HepG2 (cell line): Measurements from ENCODE around the gene PTAR1. TPM values are rescaled to one million over a fixed set of nuclear protein-coding genes. Genes with fewer than 3 reads are reported as not detected.

Source experiments
- ATAC-seq: fragments of 200-7000 bp; cut with Tn5 transposase; 3 replicates; pipeline ENCODE4 v1.9.1; 2020; ENCODE audit warnings: mild to moderate bottlenecking, moderate library complexity
- BruUV-seq: library from RNA; stranded (reverse); fragments of 400-500 nt; replicated peaks from 2 replicates; lab custom pipeline; 2021; lab: Mats Ljungman, UMichigan
- CTCF ChIA-PET: fragments of 300-600 bp; formaldehyde crosslinking; extraction: SDS; loops from one replicate; lab custom pipeline; 2021; ENCODE audit warnings: low total read pairs, inconsistent platforms, low intra/inter-chr PET ratio; lab: Yijun Ruan, JAX
- POLR2A ChIA-PET: fragments of 350-600 bp; sonication (Branson Sonifier 250); formaldehyde crosslinking; loops from one replicate; lab custom pipeline; 2020; ENCODE audit warnings: antibody characterized with exemption, inconsistent platforms; lab: Yijun Ruan, JAX
- DNase-seq: peaks from one replicate; pipeline ENCODE4 v3.0.0-alpha.2; 2015; ENCODE audit warnings: low spot score
- FAIRE-seq: peaks from 3 replicates; lab custom pipeline; 2011; peaks lifted over from hg19 to GRCh38; lab: Jason Lieb, UNC
- H2AFZ ChIP-seq: one replicate; pipeline ENCODE4 v1.6.1; 2011; ENCODE audit warnings: low read length, inconsistent platforms
- H3K27ac ChIP-seq: fragments of 300-600 bp; 3 replicates; pipeline ENCODE4 v1.8.0; 2011; ENCODE audit warnings: mixed run types, mild to moderate bottlenecking, mixed read lengths, low read length, inconsistent platforms; ENCODE audit not compliant: insufficient read depth; ENCODE audit errors: extremely low read length
- H3K27me3 ChIP-seq, 2 experiments: fragments of 200-600 bp in 1 of 2; 2 replicates in 1 of 2; 3 replicates in 1 of 2; pipeline versions ENCODE4 v1.6.0 to v1.8.0; 2011; ENCODE audit warnings: low read length in 2 of 2, mild to moderate bottlenecking in 2 of 2, moderate library complexity in 2 of 2, inconsistent platforms in 1 of 2; ENCODE audit not compliant: insufficient read depth in 2 of 2, control insufficient read depth in 1 of 2
- H3K36me3 ChIP-seq, 2 experiments: fragments of 200-600 bp in 1 of 2; replicated peaks in 1 of 2; 2 replicates in 1 of 2; 3 replicates in 1 of 2; pipeline versions ENCODE4 v1.5.1 to v1.8.0; 2011; ENCODE audit warnings: low read length in 2 of 2, inconsistent platforms in 1 of 2; ENCODE audit not compliant: insufficient read depth in 2 of 2, control insufficient read depth in 1 of 2
- H3K4me1 ChIP-seq: 2 replicates; pipeline ENCODE4 v1.5.1; 2012; ENCODE audit warnings: low read length, inconsistent platforms; ENCODE audit not compliant: insufficient read depth
- H3K4me2 ChIP-seq: 2 replicates; pipeline ENCODE4 v1.6.0; 2011; ENCODE audit warnings: low read depth, low read length, inconsistent platforms
- H3K4me3 ChIP-seq, 3 experiments: fragments of 200-600 bp in 1 of 3; sonication (generic), shearing (Covaris generic) in 1 of 3; replicated peaks in 1 of 3; 2 replicates each; pipeline ENCODE4 v1.5.1; 2011 to 2016; ENCODE audit warnings: low read length in 3 of 3, inconsistent platforms in 2 of 3, low read depth in 2 of 3, mild to moderate bottlenecking in 2 of 3, control low read depth in 1 of 3, mixed read lengths in 1 of 3; ENCODE audit not compliant: insufficient read depth in 1 of 3
- H3K79me2 ChIP-seq: one replicate; pipeline ENCODE4 v1.6.1; 2011; ENCODE audit warnings: low read length, inconsistent platforms; ENCODE audit not compliant: insufficient read depth
- H3K9ac ChIP-seq: 2 replicates; pipeline ENCODE4 v1.6.0; 2011; ENCODE audit warnings: mild to moderate bottlenecking, low read depth, low read length, inconsistent platforms; ENCODE audit not compliant: insufficient read depth
- H3K9me3 ChIP-seq: 2 replicates; pipeline ENCODE4 v1.5.1; 2012; ENCODE audit warnings: mild to moderate bottlenecking, low read length
- H4K20me1 ChIP-seq: 2 replicates; pipeline ENCODE4 v1.6.0; 2011; ENCODE audit warnings: inconsistent platforms, mild to moderate bottlenecking, low read length, moderate library complexity; ENCODE audit not compliant: insufficient read depth
- MAFF ChIP-seq: IDR thresholded peaks from 2 replicates; pipeline ENCODE4 v1.6.1; 2011; ENCODE audit warnings: low read depth, low read length, improper control_type of control experiment
- MAFK ChIP-seq, 2 experiments: IDR thresholded peaks in 1 of 2; conservative IDR thresholded peaks in 1 of 2; 2 replicates each; pipeline ENCODE4 v1.6.1; 2011; ENCODE audit warnings: improper control_type of control experiment in 2 of 2, low read length in 2 of 2
- NFE2 ChIP-seq: sonication (generic); formaldehyde crosslinking; IDR thresholded peaks from 2 replicates; pipeline ENCODE4 v1.4.0; 2020; ENCODE audit warnings: missing genetic modification reagents
- NFE2L2 ChIP-seq: fragments of 150-350 bp; IDR thresholded peaks from 2 replicates; pipeline ENCODE4 v1.6.1; 2014; ENCODE audit warnings: low read length
- RAD51 ChIP-seq: fragments of 450-650 bp; IDR thresholded peaks from 2 replicates; pipeline ENCODE4 v1.6.1; 2016; ENCODE audit warnings: borderline replicate concordance
- ZFAT ChIP-seq: sonication (generic); formaldehyde crosslinking; conservative IDR thresholded peaks from 2 replicates; pipeline ENCODE4 v1.8.1; 2023; ENCODE audit warnings: missing genetic modification reagents, inconsistent platforms
- ZFP90 ChIP-seq: sonication (generic); formaldehyde crosslinking; IDR thresholded peaks from 2 replicates; pipeline ENCODE4 v1.8.0; 2022; ENCODE audit warnings: missing genetic modification reagents, mild to moderate bottlenecking, inconsistent platforms, borderline replicate concordance
- ZNF614 ChIP-seq: IDR thresholded peaks from 2 replicates; pipeline ENCODE4 v1.6.1; 2018; ENCODE audit warnings: missing biosample characterization, missing genetic modification reagents, inconsistent platforms, borderline replicate concordance
- whole genome bisulfite sequencing: methylation state at CpG from one replicate; pipeline ENCODE4 v1.1.6; 2017; ENCODE audit warnings: low lambda C conversion rate; 5-methylcytosine and 5-hydroxymethylcytosine counted together
- in situ Hi-C: cut with HindIII; loops from 2 replicates; pipeline ENCODE4 v1.10.0; 2017; ENCODE audit warnings: low pct_unique_long_range_greater_than_20kb; ENCODE audit not compliant: extremely low pct_ligation_motif_present
- intact Hi-C: fragments of 100-400 bp; cut with micrococcal nuclease; formaldehyde crosslinking; loops from one replicate; pipeline ENCODE4 v1.10.0; 2022; ENCODE audit not compliant: unreplicated experiment
- polyA plus RNA-seq, 8 experiments: library from polyadenylated mRNA; depleted of rRNA in 3 of 8; stranded (reverse) in 7 of 8; unstranded in 1 of 8; fragments of >200 nt; fragmentation: Illumina TruSeq in 4 of 8; extraction: Trizol in 4 of 8; gene quantifications; 2 replicates each; pipeline versions ENCODE4 v1.2.1 to v1.2.3, GENCODE V29; 2011 to 2016; ENCODE audit warnings: low read depth in 4 of 8, missing spikeins in 1 of 8, mixed read lengths in 1 of 8; ENCODE audit not compliant: insufficient read depth in 1 of 8
- total RNA-seq, 5 experiments: library from RNA; depleted of rRNA; stranded (reverse); fragments of >200 nt; fragmentation: Illumina TruSeq; extraction: Trizol; gene quantifications; 2 replicates each; pipeline ENCODE4 v1.2.3, GENCODE V29; 2016; ENCODE audit warnings: low read depth in 1 of 5
- TF ChIP-seq, protein P1 (sequence below): sonication (generic); formaldehyde crosslinking; IDR thresholded peaks from 2 replicates; pipeline ENCODE4 v1.5.1; 2020; ENCODE audit warnings: mild to moderate bottlenecking, missing genetic modification reagents, borderline replicate concordance

PTAR1 gene
- total and polyA plus RNA-seq, 2 of the 13 experiments (the other 11 are each of a cell fraction or from before 2014, with no cell fraction given) = 26.5 to 42.1 TPM

DNA sequence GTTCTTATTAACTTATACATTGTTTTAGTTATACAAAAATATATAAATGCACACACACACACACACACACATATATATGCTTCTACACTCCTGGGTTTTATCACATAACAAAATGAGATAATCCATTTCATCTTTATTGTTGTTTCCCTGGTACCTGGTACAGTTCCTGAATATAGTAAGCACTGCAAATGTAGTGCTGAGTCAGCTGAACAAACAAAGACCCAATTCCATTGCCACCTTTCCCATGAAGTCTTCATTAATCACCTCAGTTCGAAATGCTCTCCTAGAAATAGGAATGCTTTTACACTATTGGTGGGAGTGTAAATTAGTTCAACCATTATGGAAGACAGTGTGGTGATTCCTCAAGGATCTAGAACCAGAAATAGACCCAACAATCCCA lies 13.4 kb upstream of the PTAR1 start:
- WGBS = 0% methylated on average over 1 of the region's 1 CpG
- no peaks in the 10 kb centered on the region for H3K36me3 ChIP-seq
- FAIRE-seq = no peak
- no peak overlapping the region for H3K4me2 ChIP-seq
- H2AFZ ChIP-seq = no peak overlapping the region
- 0 out of 2 replicates have a peak, but pooled peaks cover 8% of the 10 kb centered on the region for H3K4me1 ChIP-seq
- no peak overlapping the region for H3K4me3 ChIP-seq
- ChIA-PET POLR2A (no interaction called here), CTCF (no interaction called here)
- no peak overlapping the region for H3K27ac ChIP-seq
- intact Hi-C loops = no loop called here
- H3K27me3 ChIP-seq = no peaks in the 10 kb centered on the region
- no peak for ATAC-seq
- H3K9me3 ChIP-seq = no peaks in the 10 kb centered on the region
- H3K79me2 ChIP-seq = no peaks in the 10 kb centered on the region
- BruUV-seq = no TSS peak
- TF ChIP-seq, protein P1, sequence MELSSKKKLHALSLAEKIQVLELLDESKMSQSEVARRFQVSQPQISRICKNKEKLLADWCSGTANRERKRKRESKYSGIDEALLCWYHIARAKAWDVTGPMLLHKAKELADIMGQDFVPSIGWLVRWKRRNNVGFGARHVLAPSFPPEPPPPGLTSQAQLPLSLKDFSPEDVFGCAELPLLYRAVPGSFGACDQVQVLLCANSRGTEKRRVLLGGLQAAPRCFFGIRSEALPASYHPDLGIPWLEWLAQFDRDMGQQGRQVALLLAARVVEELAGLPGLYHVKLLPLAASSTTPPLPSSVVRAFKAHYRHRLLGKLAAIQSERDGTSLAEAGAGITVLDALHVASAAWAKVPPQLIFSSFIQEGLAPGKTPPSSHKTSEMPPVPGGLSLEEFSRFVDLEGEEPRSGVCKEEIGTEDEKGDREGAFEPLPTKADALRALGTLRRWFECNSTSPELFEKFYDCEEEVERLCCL (CRISPR knock-in tag) = no peak
- no peak for TF ChIP-seq ZFAT (CRISPR knock-in tag)
- TF ChIP-seq RAD51 = no peak
- peak; percentile 78 to 90 for TF ChIP-seq MAFK (conservative IDR thresholded peaks at IDR 0.05 in 1 of 2, IDR thresholded peaks at IDR 0.05 in 1 of 2; ENCODE audit: low read length in 2 of 2)
- TF ChIP-seq MAFF = peak; percentile 83
- H3K9ac ChIP-seq = no peak overlapping the region
- in situ Hi-C loops = no loop called here
- DNase-seq = no peak
- no peaks in the 10 kb centered on the region for H4K20me1 ChIP-seq

DNA sequence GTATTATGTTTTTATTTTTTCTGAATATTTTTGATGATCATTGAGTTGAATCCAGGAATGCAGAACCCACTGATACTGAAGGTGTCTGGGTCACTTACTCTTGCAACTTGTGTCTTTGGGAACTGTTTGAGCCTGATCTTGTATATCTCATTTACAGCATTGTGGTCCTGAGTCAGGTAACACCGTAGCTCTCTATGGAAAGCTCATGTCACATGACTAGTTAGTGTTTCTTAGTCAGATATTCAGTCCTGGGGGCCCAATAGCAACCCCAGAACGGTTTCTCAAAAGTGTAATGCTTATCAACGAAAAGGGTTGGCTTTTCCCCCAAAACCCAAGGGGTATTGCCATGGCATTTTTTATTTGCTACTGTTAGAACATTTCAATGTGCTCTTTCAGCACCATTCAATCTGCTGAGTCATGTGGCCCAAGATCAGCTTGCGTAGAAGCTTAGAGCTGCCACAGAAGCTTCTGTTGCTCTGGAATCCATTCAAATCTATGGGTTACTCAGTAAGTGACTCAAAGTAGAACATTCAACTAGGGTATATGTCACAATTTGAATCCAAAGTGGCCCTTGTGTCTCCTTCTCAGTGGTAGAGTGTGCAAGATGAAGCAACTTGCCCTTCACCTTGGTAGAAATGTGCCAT lies 12.1 kb upstream of the PTAR1 start:
- ChIA-PET CTCF (no interaction called here), POLR2A (interaction anchor here (1.2 kb wide), 1 partner anchor 12 kb away, joined by 3 read pairs; the partner anchor contains the start of gene PTAR1)
- Histone ChIP-seq H3K9ac (no peak overlapping the region), H3K27ac (no peak overlapping the region), H3K4me2 (no peak overlapping the region), H3K27me3 (no peaks in the 10 kb centered on the region), H3K4me1 (0 out of 2 replicates have a peak, but pooled peaks cover 8% of the 10 kb centered on the region), H3K4me3 (no peak overlapping the region), H4K20me1 (no peaks in the 10 kb centered on the region), H2AFZ (peak overlapping the region; percentile 32), H3K79me2 (no peaks in the 10 kb centered on the region), H3K9me3 (no peaks in the 10 kb centered on the region), H3K36me3 (no peaks in the 10 kb centered on the region)
- WGBS = 42% methylated on average over 4 of the region's 4 CpGs
- intact Hi-C loops = no loop called here
- BruUV-seq = no TSS peak
- no peak for FAIRE-seq
- ATAC-seq = no peak
- no peak for TF ChIP-seq ZFP90
- TF ChIP-seq NFE2 (CRISPR knock-in tag) = peak; percentile 51; the same call in 1 of the 2 replicates
- peak; percentile 53; the same call in 1 of the 2 replicates for TF ChIP-seq MAFF
- TF ChIP-seq NFE2L2 = peak; percentile 76
- TF ChIP-seq MAFK (conservative IDR thresholded peaks at IDR 0.05 in 1 of 2, IDR thresholded peaks at IDR 0.05 in 1 of 2; ENCODE audit: low read length in 2 of 2) = peak; percentile 44 to 49
- no peak for TF ChIP-seq ZNF614 (CRISPR knock-in tag)
- in situ Hi-C loops = no loop called here
- DNase-seq = no peak
